Sigmoid colon (tissue), 7 donors: Measurements from ENCODE around the gene RIPK1. TPM values are rescaled to one million over a fixed set of nuclear protein-coding genes. Genes with fewer than 3 reads are reported as not detected.
A peak's percentile ranks its signal among the peaks of the same experiment; 100 is the strongest.
"Not testable (repeated sequence)": the region's sequence is repeated elsewhere in the genome, so short reads cannot be mapped to it uniquely, and the experiment has no call there.

ENCODE experiments used
- DNase-seq: peaks from one replicate; pipeline ENCODE4 v3.0.0-alpha.2; 2019
- H3K27ac ChIP-seq, 4 donors: fragments of 200-600 bp; sonication (generic); one replicate each; pipeline ENCODE4 v1.5.1; 2016 to 2019; ENCODE audit warnings: mild to moderate bottlenecking in 1 of 4
- H3K27me3 ChIP-seq, 3 donors: fragments of 200-600 bp; sonication (generic); one replicate each; pipeline ENCODE4 v1.5.1; 2019; ENCODE audit warnings: mild to moderate bottlenecking in 1 of 3
- H3K36me3 ChIP-seq, 4 donors: fragments of 200-600 bp; sonication (generic); one replicate each; pipeline ENCODE4 v1.5.1; 2016 to 2019
- H3K4me1 ChIP-seq, 4 donors: fragments of 200-600 bp; sonication (generic); one replicate each; pipeline ENCODE4 v1.5.1; 2017 to 2019
- H3K4me3 ChIP-seq, 4 donors: fragments of 200-600 bp; sonication (generic); one replicate each; pipeline ENCODE4 v1.5.1; 2017 to 2019; ENCODE audit warnings: mild to moderate bottlenecking in 2 of 4, moderate library complexity in 1 of 4
- H3K9me3 ChIP-seq, 4 donors: fragments of 200-600 bp in 3 of 4; sonication (generic) in 3 of 4; one replicate each; pipeline versions ENCODE4 v1.5.1 to v1.6.1; 2013 to 2019
- EP300 ChIP-seq, 4 donors: sonication (generic); formaldehyde crosslinking; IDR thresholded peaks; one replicate each; pipeline ENCODE4 v1.6.1; 2017; ENCODE audit warnings: antibody characterized with exemption in 4 of 4
- POLR2A ChIP-seq, 2 donors: fragments of 450-650 bp; IDR thresholded peaks; one replicate each; pipeline ENCODE4 v1.6.1; 2016; ENCODE audit warnings: antibody characterized with exemption in 2 of 2, mild to moderate bottlenecking in 2 of 2, moderate library complexity in 2 of 2
- POLR2AphosphoS5 ChIP-seq, 4 donors: sonication (generic); formaldehyde crosslinking; IDR thresholded peaks; one replicate each; pipeline ENCODE4 v1.6.1; 2017; ENCODE audit warnings: antibody characterized with exemption in 4 of 4
- WGBS, 2 donors: extraction: QIAGEN DNeasy Blood & Tissue Kit; methylation state at CpG; one replicate each; pipeline ENCODE4 v1.1.7; 2013; 5-methylcytosine and 5-hydroxymethylcytosine counted together
- intact Hi-C: fragments of 100-400 bp; cut with DNase I; formaldehyde crosslinking; loops from one replicate; pipeline ENCODE4 v1.15.1; 2023
- polyA plus RNA-seq, 3 donors: library from polyadenylated mRNA; stranded (reverse); fragments of 200-250 nt; gene quantifications; one replicate each; pipeline ENCODE4 v1.2.3, GENCODE V29; 2013
- total RNA-seq, 4 donors: library from RNA; depleted of rRNA; stranded (reverse); fragments of >200 nt; gene quantifications; one replicate each; pipeline ENCODE4 v1.1.0, GENCODE V29; 2016
- TF ChIP-seq, protein P1 (sequence below), 4 experiments: fragments of 450-650 bp in 3 of 4; fragments of 200-600 bp in 1 of 4; IDR thresholded peaks; one replicate each; pipeline ENCODE4 v1.5.1; 2016 to 2019; ENCODE audit warnings: antibody characterized with exemption in 4 of 4, mild to moderate bottlenecking in 3 of 4, moderate library complexity in 2 of 4
- donor health status: healthy with polysubstance abuse.
- donor health status: Bipolar disorder and iron deficiency.
- donor health status: healthy.

The RIPK1 gene
- total and polyA plus RNA-seq, 7 donors = 19.7 to 27.3 (median 20.7) TPM

DNA sequence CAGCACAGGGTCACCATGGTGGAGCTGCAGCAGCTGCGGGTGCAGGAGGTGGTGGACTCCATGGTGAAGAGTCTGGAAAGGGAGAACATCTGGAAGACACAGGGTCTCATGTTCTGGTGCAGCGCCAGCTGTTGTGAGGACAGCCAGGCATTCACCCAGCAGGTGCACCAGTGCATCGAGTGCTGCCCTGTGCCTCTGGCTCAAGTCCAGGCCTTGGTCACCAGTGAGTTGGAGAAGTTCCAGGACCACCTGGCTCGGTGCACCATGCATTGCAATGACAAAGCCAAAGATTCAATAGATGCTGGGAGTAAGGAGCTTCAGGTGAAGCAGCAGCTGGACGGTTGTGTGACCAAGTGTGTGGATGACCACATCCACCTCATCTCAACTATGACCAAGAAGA, 22.9 kb upstream of the RIPK1 start:
- Histone ChIP-seq H3K27ac (no peak overlapping the region), H3K9me3 (no peaks in the 10 kb centered on the region), H3K4me1 (no peaks in the 10 kb centered on the region), H3K4me3 (no peak overlapping the region), H3K36me3 (no peaks in the 10 kb centered on the region), H3K27me3 (no peaks in the 10 kb centered on the region)
- TF ChIP-seq POLR2A (IDR thresholded peaks at IDR 0.05) = no peak
- no peak for TF ChIP-seq EP300 (IDR thresholded peaks at IDR 0.05)
- no peak for TF ChIP-seq POLR2AphosphoS5 (IDR thresholded peaks at IDR 0.05)
- TF ChIP-seq, protein P1, sequence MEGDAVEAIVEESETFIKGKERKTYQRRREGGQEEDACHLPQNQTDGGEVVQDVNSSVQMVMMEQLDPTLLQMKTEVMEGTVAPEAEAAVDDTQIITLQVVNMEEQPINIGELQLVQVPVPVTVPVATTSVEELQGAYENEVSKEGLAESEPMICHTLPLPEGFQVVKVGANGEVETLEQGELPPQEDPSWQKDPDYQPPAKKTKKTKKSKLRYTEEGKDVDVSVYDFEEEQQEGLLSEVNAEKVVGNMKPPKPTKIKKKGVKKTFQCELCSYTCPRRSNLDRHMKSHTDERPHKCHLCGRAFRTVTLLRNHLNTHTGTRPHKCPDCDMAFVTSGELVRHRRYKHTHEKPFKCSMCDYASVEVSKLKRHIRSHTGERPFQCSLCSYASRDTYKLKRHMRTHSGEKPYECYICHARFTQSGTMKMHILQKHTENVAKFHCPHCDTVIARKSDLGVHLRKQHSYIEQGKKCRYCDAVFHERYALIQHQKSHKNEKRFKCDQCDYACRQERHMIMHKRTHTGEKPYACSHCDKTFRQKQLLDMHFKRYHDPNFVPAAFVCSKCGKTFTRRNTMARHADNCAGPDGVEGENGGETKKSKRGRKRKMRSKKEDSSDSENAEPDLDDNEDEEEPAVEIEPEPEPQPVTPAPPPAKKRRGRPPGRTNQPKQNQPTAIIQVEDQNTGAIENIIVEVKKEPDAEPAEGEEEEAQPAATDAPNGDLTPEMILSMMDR (IDR thresholded peaks at IDR 0.05) = no peak
- DNase-seq = no peak
- 59 to 71% methylated on average over 5 of the region's 5 CpGs for WGBS, 2 donors
- intact Hi-C loops = no loop called here

DNA sequence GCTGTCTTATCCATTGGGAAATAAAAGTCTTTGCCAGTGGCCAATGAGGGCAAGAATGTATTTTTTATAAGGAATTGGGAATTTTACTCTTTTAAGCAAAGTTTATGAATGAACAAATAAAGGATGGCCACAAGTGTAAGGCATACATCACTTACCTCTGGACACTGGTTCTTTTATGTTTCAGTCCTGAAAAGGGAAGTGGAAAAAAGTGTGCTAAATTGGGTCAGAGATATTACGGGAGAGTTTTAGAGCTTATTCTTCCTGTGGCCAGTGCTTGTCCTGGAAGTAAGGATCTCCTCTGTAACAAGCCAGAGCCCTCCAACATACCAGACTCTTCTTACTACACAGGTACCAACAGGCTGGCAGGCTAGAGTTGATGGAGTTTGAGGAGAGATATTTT, 22.5 kb upstream of the RIPK1 start:
- TF ChIP-seq POLR2A (IDR thresholded peaks at IDR 0.05) (no peak), POLR2AphosphoS5 (IDR thresholded peaks at IDR 0.05) (no peak), EP300 (IDR thresholded peaks at IDR 0.05) (no peak)
- TF ChIP-seq, protein P1 (IDR thresholded peaks at IDR 0.05) = no peak
- Histone ChIP-seq H3K4me3 (no peak overlapping the region), H3K9me3 (no peaks in the 10 kb centered on the region), H3K4me1 (no peaks in the 10 kb centered on the region), H3K36me3 (no peaks in the 10 kb centered on the region), H3K27me3 (no peaks in the 10 kb centered on the region), H3K27ac (no peak overlapping the region)
- 62 to 70% methylated on average over 1 of the region's 1 CpG for WGBS, 2 donors
- DNase-seq = no peak
- intact Hi-C loops = no loop called here

DNA sequence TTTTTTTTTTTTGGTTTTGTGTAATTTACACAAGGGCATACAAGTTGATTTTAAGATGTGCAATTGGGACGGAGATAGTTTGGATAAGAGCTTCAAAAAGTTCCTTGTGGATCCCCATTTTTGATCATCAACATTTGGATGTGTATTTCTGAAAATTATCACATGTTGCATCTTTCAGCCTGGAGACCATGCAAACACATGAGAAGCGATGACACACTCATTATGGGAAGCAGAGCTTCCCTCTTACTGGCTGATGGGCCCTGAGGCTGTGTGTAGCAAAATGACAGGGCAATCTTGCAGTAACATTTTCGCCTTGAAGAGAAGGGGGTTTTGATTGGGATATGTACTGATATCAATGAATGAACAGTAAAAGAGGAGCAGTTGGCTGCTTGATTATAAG, 22.0 kb upstream of the RIPK1 start:
- Histone ChIP-seq H3K36me3 (no peaks in the 10 kb centered on the region), H3K9me3 (no peaks in the 10 kb centered on the region), H3K27ac (no peak overlapping the region), H3K27me3 (no peaks in the 10 kb centered on the region), H3K4me3 (no peak overlapping the region), H3K4me1 (no peaks in the 10 kb centered on the region)
- TF ChIP-seq POLR2AphosphoS5 (IDR thresholded peaks at IDR 0.05) = no peak
- TF ChIP-seq EP300 (IDR thresholded peaks at IDR 0.05) = no peak
- TF ChIP-seq, protein P1 (IDR thresholded peaks at IDR 0.05) = no peak
- TF ChIP-seq POLR2A (IDR thresholded peaks at IDR 0.05) = no peak
- intact Hi-C loops = no loop called here
- WGBS, 2 donors = 83 to 87% methylated on average over 3 of the region's 3 CpGs
- no peak for DNase-seq

DNA sequence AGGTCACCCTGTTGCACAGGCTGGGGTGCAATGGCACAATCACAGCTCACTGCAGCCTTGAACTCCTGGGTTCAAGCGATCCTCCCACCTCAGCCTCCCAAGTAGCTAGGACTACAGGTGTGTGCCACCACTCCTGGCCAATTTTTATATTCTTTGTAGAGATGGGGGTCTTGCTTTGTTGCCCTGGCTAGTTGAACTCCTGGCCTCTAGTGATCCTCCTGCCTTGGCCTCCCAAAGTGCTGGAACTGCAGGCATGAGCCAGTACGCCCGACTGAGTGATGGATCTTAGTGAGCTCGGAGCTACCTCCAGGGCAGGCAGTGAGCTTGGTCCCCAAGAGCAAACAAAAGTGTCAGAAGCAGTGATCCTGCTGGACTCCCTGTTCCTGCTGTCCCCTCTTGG, 20.3 kb upstream of the RIPK1 start:
- intact Hi-C loops = not testable (repeated sequence)
- 84 to 94% methylated on average over 4 of the region's 4 CpGs for WGBS, 2 donors

DNA sequence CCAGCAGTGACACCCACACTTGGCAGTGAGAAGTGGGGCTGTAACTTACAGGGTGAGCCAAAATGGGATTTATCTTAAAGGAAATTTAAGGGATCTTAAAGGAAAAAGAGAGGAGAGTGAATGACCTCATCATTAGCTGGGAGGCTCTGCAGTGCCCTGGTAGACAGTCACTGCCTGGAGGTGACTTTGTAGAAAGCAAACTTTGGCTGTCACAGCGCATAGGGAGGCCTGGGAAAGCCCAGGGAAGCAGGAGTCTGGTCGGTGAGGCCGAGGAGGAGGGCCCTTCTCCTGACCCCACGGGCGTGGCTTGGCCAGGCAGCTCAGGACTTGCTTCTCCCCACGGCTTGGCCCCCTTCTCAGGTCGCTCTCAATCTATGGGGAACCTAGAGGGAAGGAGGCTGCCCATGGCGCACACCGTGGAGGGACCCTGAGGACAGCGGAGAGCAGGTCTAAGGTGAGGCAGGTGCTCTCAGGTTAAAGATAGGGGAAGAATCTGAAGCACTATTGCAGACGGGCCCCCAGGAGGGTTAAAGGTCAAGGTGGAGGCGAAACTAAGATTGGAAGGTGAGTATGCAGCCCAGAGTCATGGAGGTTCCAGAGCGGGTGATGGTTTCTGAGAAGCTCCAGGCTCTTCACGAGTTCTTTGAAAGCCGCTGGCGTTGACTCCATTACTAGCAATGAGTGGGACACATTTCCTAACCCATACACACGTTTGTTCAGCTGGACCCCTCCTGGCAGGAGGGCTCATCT, 15.6 kb upstream of the RIPK1 start:
- H3K4me3 ChIP-seq = no peak overlapping the region
- peak overlapping the region in 1 of 4 donors; percentile 72 for H3K27ac ChIP-seq
- WGBS, 2 donors = 74 to 82% methylated on average over 17 of the region's 17 CpGs
- peaks cover 0 to 12% (median 8%) of the 10 kb centered on the region in 4 donors for H3K4me1 ChIP-seq
- no peaks in the 10 kb centered on the region for H3K36me3 ChIP-seq
- H3K9me3 ChIP-seq = no peaks in the 10 kb centered on the region
- TF ChIP-seq EP300 (IDR thresholded peaks at IDR 0.05) = no peak
- no peaks in the 10 kb centered on the region for H3K27me3 ChIP-seq
- DNase-seq = no peak
- intact Hi-C loops = loop anchor here (1.0 to 5.0 kb wide), 2 partner anchors 53 to 100 kb away; partner anchors contain the start of gene NQO2

More for the DNA sequence above, 20.3 kb upstream of the RIPK1 start:
- H3K27ac ChIP-seq, H3K4me1 ChIP-seq, H3K27me3 ChIP-seq, DNase-seq, H3K36me3 ChIP-seq, H3K9me3 ChIP-seq, H3K4me3 ChIP-seq: not testable (repeated sequence)

DNA sequence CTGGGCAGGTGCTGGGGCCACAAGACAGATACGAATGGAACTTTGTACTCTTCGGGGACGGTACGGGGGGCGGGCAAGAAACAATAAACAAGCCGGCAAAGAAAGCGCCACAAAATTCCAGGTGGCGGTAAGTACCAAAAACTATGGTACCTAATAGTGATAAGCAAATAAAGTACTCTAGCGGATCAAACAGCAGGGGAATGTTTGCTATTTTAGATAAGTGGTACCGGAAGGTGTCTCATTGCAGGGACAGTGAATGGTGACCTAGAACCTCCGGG, 15.1 kb upstream of the RIPK1 start:
- Histone ChIP-seq H3K4me1 (peaks cover 0 to 12% (median 8%) of the 10 kb centered on the region in 4 donors), H3K4me3 (peak overlapping the region; percentile 31 to 54 (median 41)), H3K27ac (peak overlapping the region; percentile 29 to 72 (median 64)), H3K27me3 (no peaks in the 10 kb centered on the region), H3K9me3 (no peaks in the 10 kb centered on the region), H3K36me3 (no peaks in the 10 kb centered on the region)
- TF ChIP-seq EP300 (IDR thresholded peaks at IDR 0.05) = no peak
- TF ChIP-seq POLR2AphosphoS5 (IDR thresholded peaks at IDR 0.05) = no peak
- no peak for TF ChIP-seq POLR2A (IDR thresholded peaks at IDR 0.05)
- TF ChIP-seq, protein P1 (IDR thresholded peaks at IDR 0.05) = no peak
- DNase-seq = no peak
- 28 to 57% methylated on average over 11 of the region's 11 CpGs for WGBS, 2 donors
- intact Hi-C loops = loop anchor here (1.0 to 5.0 kb wide), 2 partner anchors 54 to 101 kb away; partner anchors contain the start of gene NQO2

DNA sequence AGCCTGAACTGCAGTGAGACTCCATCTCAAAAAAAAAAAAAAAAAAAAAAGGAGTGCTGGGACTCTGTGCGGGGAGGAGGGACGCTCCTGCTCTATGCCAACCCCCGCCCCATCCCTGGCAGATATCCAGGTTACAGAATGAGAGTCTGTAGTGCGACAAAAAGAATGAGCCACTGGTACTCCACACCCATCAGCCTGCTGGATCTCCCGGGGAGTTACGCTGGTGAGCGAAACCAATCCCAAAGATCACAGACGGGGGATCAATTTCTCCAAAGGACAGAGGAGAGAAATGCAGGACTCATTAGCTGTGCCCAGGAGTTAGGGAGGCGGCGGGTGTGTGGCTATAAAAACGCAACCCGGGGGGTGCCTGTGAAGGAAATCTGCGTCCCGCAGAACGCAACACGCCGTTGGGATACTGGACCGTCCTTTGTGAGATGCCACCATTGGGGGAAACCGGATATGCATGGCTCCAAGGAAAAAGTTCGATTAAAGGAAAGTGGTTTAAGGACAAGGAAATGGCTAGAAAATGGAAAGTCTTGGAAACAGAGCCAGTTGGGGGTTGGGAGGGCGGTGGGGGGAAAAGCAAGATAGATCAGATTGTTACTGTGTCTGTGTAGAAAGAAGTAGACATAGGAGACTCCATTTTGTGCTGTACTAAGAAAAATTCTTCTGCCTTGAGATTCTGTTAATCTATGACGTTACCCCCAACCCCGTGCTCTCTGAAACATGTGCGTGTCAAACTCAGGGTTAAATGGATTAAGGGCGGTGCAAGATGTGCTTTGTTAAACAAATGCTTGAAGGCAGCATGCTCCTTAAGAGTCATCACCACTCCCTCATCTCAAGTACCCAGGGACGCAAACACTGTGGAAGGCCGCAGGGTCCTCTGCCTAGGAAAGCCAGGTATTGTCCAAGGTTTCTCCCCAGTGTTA, 13.8 kb upstream of the RIPK1 start:
- H3K36me3 ChIP-seq, H3K27me3 ChIP-seq, H3K9me3 ChIP-seq: not testable (repeated sequence)
- Histone ChIP-seq H3K4me3 (peak overlapping the region; percentile 31 to 54 (median 41)), H3K4me1 (peaks cover 0 to 12% (median 8%) of the 10 kb centered on the region in 4 donors), H3K27ac (peak overlapping the region; percentile 29 to 72 (median 69))
- 54 to 67% methylated on average over 27 of the region's 27 CpGs for WGBS, 2 donors
- DNase-seq = peak; percentile 83
- intact Hi-C loops = loop anchor here (5.0 kb wide), 1 partner anchor 102 kb away; no protein-coding TSS in a partner anchor
